ENCODE data around the gene ATF6B.

DNA sequence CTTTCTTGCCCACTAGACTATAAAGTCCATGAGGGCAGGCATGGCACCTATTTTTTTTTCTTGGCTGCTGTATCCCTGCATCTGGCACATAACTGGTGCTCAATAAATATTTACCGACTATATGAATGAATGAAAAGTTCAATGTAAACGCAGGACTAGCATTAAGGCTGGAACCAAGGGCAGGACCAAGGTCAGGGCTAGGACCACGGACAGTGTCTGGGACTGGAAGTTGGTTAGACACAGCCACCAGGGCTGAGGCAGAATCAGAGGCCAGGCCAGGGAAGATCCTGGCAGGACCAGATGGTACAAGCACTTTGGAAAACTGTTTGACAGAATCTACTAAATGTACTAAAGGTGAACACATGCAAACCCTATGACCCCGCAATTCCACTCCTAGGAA lies 22.6 kb downstream of the ATF6B start:
- TF ChIP-seq, protein P1, sequence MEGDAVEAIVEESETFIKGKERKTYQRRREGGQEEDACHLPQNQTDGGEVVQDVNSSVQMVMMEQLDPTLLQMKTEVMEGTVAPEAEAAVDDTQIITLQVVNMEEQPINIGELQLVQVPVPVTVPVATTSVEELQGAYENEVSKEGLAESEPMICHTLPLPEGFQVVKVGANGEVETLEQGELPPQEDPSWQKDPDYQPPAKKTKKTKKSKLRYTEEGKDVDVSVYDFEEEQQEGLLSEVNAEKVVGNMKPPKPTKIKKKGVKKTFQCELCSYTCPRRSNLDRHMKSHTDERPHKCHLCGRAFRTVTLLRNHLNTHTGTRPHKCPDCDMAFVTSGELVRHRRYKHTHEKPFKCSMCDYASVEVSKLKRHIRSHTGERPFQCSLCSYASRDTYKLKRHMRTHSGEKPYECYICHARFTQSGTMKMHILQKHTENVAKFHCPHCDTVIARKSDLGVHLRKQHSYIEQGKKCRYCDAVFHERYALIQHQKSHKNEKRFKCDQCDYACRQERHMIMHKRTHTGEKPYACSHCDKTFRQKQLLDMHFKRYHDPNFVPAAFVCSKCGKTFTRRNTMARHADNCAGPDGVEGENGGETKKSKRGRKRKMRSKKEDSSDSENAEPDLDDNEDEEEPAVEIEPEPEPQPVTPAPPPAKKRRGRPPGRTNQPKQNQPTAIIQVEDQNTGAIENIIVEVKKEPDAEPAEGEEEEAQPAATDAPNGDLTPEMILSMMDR (conservative IDR thresholded peaks at IDR 0.05; ENCODE audit: low read depth, low read length) = no peak
- no peak for TF ChIP-seq EZH2 (IDR thresholded peaks at IDR 0.05; ENCODE audit: borderline replicate concordance, low read depth, low read length, poor library complexity, severe bottlenecking)
